Stimulated activated naive CD4-positive, alpha-beta T cell treated with Interleukin-2 at 50 U/mL for 16 hours (primary cell): Measurements from ENCODE around the gene PRC1.
"Not testable (repeated sequence)": the region's sequence is repeated elsewhere in the genome, so short reads cannot be mapped to it uniquely, and the experiment has no call there.

Experiments
- DNase-seq: peaks from one replicate; lab custom pipeline; 2025; lab: John Stamatoyannopoulos, UW

Gene PRC1, protein sequence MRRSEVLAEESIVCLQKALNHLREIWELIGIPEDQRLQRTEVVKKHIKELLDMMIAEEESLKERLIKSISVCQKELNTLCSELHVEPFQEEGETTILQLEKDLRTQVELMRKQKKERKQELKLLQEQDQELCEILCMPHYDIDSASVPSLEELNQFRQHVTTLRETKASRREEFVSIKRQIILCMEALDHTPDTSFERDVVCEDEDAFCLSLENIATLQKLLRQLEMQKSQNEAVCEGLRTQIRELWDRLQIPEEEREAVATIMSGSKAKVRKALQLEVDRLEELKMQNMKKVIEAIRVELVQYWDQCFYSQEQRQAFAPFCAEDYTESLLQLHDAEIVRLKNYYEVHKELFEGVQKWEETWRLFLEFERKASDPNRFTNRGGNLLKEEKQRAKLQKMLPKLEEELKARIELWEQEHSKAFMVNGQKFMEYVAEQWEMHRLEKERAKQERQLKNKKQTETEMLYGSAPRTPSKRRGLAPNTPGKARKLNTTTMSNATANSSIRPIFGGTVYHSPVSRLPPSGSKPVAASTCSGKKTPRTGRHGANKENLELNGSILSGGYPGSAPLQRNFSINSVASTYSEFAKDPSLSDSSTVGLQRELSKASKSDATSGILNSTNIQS

GRCh38 chr15:90994417-90995311 is at the start of gene PRC1:
PRC1 (minus strand) TSS chr15:90994535; CDS start chr15:90994417, 118 bp downstream.
- DNase-seq: peak; percentile 96

DNA sequence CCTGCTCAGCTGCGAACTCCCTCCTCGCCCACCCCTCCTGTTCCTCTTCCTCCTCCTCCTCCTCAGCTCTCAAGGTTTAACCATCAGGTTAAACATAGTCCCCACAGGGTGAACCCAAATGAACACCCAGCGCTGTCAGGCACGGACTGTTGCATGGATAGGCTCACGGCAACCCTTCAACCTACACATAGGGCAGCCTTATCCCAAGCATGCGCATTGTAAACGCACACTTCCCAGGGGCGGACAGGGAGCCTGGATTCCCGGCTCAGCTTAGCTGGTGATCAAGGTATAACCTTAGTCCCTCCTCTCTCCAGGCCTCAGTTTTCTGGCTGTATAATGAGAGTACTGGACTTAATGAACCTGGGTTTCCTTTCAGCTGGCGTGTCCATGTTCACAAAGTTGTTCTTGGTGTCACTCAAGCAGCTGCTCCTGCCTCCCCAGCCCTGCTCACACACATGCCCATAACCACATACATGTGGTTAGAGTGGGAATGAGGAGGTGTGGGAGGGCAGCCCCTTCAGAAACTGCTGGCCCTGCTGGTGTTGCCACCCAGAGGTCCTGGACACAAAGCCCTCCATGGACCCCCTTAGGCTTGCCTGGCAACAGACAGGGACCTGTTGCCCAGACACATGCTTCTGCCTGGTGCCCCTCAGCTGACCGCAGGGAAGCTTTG is 49.0 kb upstream of the PRC1 start:
- no peak for DNase-seq

- no peak for DNase-seq
Observed at GRCh38 chr15:91040856-91041255, 46.5 kb upstream of the PRC1 start.

DNA sequence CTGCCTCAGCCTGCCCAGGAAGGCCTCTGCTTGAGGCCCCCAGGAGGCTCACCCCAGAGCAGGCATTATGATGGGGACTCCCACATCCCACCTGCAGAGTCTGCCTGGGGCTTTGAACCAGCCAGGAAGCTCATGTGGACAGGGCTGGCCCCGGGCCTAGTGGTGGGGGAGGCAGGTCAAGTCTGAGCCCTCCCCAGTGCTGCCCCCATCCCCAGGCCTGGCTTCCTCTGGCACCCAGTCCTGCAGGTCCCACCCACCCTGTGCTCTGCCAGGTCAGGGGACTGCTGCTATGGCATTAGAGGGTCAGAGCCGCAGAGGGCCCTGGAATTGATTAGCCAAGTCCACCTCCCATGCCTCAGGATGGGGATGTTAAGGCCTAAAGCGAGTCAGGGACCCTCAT is 45.7 kb upstream of the PRC1 start:
- DNase-seq: no peak

DNA sequence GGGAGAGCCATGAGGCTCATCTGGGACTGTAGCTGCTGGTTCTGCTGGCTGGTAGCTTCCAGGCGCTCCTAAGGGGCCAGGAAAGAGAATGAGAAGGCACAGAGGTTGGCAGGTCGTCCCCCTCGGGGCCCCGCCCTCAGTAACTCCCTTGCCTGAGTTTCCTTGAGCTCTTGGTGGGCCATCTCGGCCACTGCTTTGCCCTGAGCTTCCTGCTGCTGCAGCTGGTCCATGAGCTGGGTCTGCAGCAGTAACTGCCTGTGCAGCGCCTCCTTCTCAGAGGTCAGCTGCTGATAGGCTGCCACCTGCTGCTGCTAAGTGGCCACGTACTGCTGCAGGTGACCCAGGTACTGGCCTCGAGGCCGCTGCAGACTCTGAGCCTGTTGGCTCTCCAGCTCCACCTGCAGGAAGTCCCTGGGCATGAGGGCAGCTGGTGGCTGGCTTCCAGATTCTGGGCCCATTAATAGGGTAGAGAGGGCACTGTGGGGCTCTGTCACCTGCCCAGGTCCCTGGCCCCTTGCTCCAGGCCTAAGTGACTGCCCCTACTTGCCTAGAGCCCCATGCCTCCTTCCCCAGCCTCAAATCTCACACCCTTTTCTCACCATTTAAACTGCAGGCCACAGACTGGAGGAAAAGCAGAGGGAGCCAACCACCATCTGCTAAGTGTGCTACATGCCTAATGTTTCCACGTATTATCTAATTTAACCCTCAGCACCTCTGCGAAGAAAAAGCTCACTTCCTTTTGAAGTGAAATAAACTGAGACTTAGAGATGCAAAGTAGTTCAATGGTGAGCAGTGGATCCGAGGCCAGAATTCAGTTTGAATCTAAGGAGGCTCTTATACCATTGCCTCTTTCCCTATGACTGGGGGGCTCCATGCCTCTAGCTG is 38.8 kb upstream of the PRC1 start:
- peak; percentile 25 for DNase-seq

GRCh38 chr15:91031796-91032195 is 37.5 kb upstream of the PRC1 start:
- no peak for DNase-seq

GRCh38 chr15:91027677-91028076 is 33.3 kb upstream of the PRC1 start:
- no peak for DNase-seq

GRCh38 chr15:91023720-91024119 is 29.4 kb upstream of the PRC1 start:
- DNase-seq: no peak

- no peak for DNase-seq
Observed at GRCh38 chr15:91022832-91023129, 28.4 kb upstream of the PRC1 start.

DNA sequence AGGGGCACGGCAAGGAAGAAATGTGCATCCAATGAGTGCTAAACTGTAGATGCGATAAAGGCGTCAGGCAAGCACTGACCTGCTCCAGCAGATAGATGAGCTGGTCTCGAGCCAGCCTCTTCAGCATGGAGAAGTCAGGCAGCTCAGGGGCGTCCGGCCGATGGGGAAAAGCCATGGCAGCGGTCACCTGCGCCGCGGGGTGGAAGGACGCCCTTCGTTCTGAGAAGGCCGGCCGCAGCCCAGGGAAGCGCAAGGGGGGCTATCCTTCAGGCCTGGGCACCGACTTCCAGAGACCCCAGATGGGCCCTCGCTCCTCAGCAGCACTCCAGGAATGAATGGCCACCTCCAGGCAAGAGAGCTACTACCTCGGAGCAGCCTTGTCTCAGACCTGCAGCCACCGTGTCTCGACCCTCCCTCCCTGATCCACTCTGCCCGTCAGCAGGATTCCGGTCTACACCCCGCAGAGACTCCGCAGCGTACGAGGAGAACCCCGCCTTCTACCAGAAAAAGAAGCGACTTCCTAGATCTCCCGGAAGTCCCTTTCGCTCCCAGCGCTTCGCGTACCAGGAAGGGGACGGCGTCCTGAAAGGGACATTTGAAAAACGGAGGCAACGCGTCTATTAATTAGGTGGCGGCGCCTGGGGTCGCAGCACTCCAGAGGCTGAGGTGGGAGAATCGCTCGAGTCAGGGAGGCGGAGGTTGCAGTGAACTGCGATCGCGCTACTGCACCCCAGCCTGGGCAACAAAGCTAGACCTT is 27.9 kb upstream of the PRC1 start, which contains the start of gene VPS33B:
Gene VPS33B (minus strand): TSS at position 520 of the 757 bp plus-strand sequence. CDS start 345 bp downstream, at position 175.
- peak; percentile 71 for DNase-seq

- no peak for DNase-seq
Observed at GRCh38 chr15:91021516-91022074, 27.3 kb upstream of the PRC1 start.

GRCh38 chr15:91018158-91018557 is 23.8 kb upstream of the PRC1 start:
- DNase-seq: no peak

- no peak for DNase-seq
Observed at GRCh38 chr15:91017716-91018115, 23.4 kb upstream of the PRC1 start.

GRCh38 chr15:91013701-91014100 is 19.4 kb upstream of the PRC1 start:
- not testable (repeated sequence) for DNase-seq

DNA sequence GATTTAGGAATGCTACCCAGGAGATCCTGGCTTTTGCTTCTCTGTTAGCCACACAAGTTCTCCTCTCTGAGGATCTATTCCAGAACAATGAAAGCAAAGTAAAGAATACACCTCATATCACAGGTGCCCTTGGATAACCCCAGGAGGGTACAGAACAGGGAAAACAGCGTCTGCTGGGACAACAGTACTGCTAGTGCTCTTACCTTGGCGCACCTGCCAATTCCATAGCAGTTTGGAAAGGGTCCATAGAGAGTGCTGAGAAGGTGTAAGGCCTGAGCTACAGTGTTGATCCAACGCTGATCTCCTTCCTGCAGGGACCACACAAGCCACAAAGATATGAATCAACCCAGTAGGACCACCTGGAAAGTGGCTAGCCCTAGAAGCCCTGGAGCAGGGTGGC is 12.9 kb upstream of the PRC1 start:
- no peak for DNase-seq

DNA sequence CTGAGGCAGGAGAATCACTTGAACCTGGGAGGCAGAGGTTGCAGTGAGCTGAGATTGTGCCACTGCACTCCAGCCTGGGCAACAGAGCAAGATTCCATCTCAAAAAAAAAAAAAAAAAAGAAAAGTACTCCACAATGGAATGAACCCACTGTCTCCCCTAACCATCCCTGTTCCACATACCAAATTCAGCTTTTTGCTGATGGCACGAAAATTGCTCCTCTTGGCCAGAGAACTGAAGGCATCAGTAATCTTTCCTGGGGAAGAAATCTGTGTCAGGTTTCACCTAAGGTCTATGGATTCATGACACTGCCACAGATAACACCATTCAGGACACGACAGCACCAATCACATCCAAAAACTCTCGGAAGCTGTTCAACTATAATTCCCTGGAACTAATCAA is 6.9 kb upstream of the PRC1 start:
- DNase-seq: no peak

DNA sequence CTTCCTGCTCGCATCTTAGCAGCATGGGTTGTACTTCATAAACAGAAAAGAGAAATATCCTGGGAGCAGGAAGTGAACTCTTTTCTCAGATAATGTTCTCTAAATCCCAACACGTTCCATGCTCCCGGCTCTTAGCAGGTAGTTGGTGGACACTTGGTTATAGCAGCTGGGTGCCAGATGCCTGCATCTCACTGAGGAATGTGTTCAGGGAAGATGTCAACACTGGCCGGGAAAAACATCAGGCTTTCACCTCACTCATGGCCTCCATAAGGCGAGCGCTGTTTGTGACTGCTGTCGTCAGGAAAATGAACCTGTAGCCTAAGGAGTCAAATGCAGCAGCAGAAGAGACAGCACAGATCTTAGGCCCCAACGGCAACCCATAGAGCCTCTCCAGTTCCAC is 4.4 kb upstream of the PRC1 start:
- no peak for DNase-seq

- no peak for DNase-seq
Observed at GRCh38 chr15:90994059-90994416, 297 bp downstream of the PRC1 start.

DNA sequence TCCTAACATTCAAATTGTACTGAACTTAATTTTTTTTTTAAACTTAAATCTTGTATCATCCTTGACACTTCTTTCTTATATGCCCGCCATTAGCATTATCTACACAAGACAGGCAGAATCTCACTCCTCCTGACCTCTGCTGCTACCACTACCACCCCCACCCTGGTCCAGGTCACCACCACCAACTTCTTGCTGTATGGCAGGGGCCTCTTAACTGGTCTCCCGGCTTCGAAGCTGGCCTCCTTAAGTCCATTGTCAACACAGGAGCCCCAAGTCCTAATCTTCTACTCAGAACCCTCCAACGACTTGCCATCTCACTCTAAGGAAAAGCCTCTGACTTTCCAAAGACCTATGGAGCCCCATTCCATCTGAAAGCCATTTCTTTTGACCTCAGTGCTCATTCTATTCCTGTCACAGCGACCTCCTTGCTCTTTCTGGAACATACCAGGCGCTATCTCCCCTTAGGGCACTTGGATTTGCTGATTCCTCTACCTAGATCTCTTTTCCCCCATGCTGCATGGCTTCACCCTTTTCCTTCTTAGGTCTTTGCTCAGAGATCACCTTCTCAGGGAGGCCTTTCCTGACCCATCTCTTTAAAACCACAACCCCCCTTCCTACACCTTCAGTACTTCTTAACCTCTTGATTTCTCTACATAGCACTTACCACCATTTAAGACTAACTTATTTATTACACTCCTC is 2.6 kb downstream of the PRC1 start:
- no peak for DNase-seq
